NCI-H82 treated with DMSO at 0.1 percent for 48 hours (cell line): Measurements from ENCODE around the gene GSN.

Experiments used
- DNase-seq: peaks from one replicate; lab custom pipeline; 2025; ENCODE audit not compliant: unreplicated experiment; lab: John Stamatoyannopoulos, UW

The GSN gene

GRCh38 chr9:121267689-121268597, at the start of gene GSN:
TSS of gene GSN (plus strand) at chr9:121268162. CDS start at chr9:121301972, 33,810 bp downstream.
- DNase-seq = no peak

GRCh38 chr9:121218357-121219027, 49.5 kb upstream of the GSN start:
- DNase-seq = no peak

GRCh38 chr9:121219530-121219929, 48.4 kb upstream of the GSN start:
- no peak for DNase-seq

GRCh38 chr9:121220996-121221663, 46.8 kb upstream of the GSN start:
- DNase-seq = no peak

GRCh38 chr9:121221664-121222055, 46.3 kb upstream of the GSN start:
- no peak for DNase-seq

GRCh38 chr9:121222524-121223171, 45.3 kb upstream of the GSN start:
- peak; percentile 33 for DNase-seq

GRCh38 chr9:121225240-121225639, 42.7 kb upstream of the GSN start:
- peak; percentile 50 for DNase-seq

- no peak for DNase-seq
Measured at GRCh38 chr9:121226175-121226574, 41.8 kb upstream of the GSN start.

GRCh38 chr9:121227862-121228261, 40.1 kb upstream of the GSN start:
- no peak for DNase-seq

GRCh38 chr9:121230256-121230655, 37.7 kb upstream of the GSN start:
- no peak for DNase-seq

- DNase-seq = no peak
Measured at GRCh38 chr9:121232251-121232650, 35.7 kb upstream of the GSN start.

- no peak for DNase-seq
Measured at GRCh38 chr9:121233906-121234831, 33.8 kb upstream of the GSN start.

- DNase-seq = no peak
Measured at GRCh38 chr9:121234832-121235161, 33.2 kb upstream of the GSN start.

GRCh38 chr9:121235512-121235911, 32.5 kb upstream of the GSN start:
- DNase-seq = no peak

GRCh38 chr9:121237916-121238315, 30.0 kb upstream of the GSN start:
- DNase-seq = no peak

- no peak for DNase-seq
Measured at GRCh38 chr9:121239071-121239470, 28.9 kb upstream of the GSN start.

- no peak for DNase-seq
Measured at GRCh38 chr9:121239851-121240250, 28.1 kb upstream of the GSN start.

GRCh38 chr9:121240472-121241135, 27.4 kb upstream of the GSN start:
- DNase-seq = no peak

- DNase-seq = no peak
Measured at GRCh38 chr9:121242219-121242958, 25.6 kb upstream of the GSN start.
